NCI-H1694 treated with DMSO at 0.1 percent for 48 hours (cell line): ENCODE data around the gene WDR70.
A peak's percentile ranks its signal among the peaks of the same experiment; 100 is the strongest.
"Not testable (repeated sequence)": the region's sequence is repeated elsewhere in the genome, so short reads cannot be mapped to it uniquely, and the experiment has no call there.

Experiments
- DNase-seq: peaks from one replicate; lab custom pipeline; 2025; lab: John Stamatoyannopoulos, UW

Gene WDR70

DNA sequence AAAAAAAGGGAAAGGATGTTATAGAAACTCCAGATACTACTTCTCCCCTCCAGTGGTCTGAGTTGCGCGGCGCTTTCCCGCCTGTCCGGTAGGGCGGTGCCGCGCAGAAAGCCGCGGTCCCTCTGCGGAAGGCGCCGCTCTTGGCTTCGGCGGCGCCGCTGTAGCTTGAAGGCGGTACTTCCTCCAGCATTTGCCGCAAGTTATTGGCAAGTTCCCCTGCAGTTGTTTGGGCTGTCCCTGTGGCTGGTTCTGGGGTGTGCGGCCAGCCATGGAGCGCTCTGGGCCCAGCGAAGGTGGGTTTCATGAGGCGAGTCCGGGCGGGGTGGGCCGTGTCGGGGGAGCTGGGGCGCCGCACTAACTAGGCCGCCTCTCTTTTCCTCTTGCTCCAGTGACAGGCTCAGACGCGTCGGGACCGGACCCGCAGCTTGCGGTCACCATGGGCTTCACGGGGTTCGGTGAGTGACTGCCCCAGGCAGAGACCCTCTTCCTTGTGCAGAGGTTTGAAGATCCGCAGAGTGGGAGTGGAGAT, at the start of gene WDR70:
Gene WDR70, plus strand, starts transcription at position 219 of the 529 bp plus-strand sequence. Its CDS starts 50 bp downstream, at position 269.
- peak; percentile 89 for DNase-seq

DNA sequence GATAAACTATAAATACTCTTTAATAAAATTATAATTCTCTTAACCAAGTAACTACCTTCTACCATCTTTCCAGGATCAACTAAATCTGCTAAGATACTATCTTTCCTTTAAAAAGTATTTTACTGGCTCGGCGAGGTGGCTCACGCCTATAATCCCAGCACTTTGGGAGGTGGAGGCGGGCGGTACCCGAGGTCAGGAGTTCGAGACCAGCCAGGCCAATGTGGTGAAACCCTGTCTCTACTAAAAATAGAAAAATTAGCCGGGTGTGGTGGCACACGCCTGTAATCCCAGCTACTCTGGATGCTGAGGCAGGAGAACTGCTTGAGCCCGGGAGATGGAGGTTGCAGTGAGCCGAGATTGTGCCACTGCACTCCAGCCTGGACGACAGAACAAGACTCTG, 44.4 kb upstream of the WDR70 start:
- not testable (repeated sequence) for DNase-seq

DNA sequence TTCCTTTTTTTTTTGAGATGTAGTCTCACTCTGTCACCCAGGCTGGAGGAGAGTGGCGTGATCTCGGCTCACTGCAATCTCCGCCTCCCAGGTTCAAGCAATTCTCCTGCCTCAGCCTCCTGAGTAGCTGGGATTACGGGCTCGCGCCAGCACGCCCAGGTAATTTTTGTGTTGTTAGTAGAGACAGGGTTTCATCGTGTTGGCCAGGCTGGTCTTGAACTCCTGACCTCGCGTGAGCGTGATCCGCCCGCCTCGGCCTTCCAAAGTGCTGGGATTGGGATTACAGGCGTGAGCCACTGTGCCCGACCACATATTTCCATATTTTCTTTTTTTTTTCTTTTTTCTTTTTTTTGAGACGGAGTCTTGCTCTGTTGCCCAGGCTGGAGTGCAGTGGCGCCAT, 36.4 kb upstream of the WDR70 start:
- DNase-seq, result not testable (repeated sequence)

- DNase-seq, result no peak
Measured at GRCh38 chr5:37355161-37355560, 24.0 kb upstream of the WDR70 start.

DNA sequence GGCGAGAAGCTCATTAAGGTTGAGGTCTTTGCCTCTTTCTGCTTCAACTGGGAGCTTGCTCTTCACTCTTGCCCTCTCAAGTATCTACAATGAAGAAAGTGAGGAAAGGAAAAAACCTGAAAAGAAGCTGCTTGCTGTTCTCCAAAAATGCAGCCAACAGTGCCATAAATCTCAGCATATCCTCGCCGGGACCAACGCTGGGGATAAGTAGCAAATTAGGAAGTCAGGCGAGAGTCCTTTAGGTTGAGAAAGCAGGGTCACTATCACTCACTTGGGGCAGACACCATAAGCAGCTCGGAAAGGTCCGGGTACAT, 8.6 kb upstream of the WDR70 start:
- DNase-seq, result no peak

DNA sequence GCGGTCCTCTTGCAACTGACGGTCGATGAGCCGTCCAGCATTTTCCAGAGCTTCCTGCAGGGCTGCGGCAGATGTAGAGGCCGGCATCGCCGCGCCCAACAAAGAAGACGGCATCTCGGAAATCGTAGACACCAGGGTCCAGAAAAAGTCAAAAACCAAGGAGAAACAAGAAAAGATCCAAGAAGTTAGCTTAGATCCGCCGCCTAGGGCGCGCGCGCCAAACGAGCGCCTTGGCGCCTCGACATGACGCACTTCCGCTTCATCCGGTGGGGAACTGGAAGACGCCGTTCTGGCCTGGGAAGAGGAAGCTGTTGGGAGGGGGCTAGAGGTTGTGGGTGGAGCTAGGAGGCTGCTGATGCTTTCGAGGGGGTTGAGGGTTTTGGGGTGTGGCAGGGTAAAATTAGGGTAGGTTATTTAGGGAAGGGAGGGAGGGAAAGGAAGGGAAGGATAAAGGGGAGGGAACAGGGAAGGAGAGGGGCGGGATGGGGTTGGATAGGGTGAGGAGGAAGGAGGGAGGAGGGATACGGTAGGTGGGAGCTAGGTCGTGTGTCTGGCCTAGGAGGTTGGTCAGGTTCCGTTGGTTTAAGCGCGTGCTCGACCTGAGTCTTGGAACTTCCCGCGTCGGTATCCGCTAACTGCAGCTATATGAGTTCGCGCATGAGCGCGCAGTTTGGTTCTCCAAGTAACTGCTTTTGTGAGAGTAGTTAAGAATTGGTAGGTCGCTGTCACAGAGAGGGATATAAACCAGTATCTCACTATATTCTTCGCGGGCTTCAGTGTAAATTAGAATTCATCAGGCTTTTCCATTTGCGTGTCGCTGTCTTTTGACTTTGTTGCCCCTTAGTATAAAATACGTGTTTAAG, 8.0 kb upstream of the WDR70 start, which contains the start of gene NUP155:
Gene NUP155, minus strand, starts transcription at position 243 of the 863 bp plus-strand sequence. Its CDS starts 129 bp downstream, at position 114.
- DNase-seq, result peak; percentile 97

- no peak for DNase-seq
Measured at GRCh38 chr5:37375091-37375490, 4.0 kb upstream of the WDR70 start.

DNA sequence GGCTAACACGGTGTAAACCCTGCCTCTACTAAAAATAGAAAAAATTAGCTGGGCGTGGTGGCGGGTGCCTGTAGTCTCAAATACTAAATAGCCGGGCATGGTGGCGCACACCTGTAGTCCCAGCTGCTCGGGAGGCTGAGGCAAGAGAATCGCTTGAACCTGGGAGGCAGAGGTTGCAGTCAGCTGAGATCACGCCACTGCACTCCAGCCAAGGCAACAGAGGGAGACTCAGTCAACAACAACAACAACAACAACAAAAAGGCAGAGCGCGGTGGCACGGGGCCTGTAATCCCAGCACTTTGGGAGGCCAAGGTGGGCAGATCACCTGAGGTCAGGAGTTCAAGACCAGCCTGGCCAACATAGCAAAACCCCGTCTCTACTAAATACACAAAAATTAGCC, 1.1 kb upstream of the WDR70 start:
- DNase-seq, result not testable (repeated sequence)

DNA sequence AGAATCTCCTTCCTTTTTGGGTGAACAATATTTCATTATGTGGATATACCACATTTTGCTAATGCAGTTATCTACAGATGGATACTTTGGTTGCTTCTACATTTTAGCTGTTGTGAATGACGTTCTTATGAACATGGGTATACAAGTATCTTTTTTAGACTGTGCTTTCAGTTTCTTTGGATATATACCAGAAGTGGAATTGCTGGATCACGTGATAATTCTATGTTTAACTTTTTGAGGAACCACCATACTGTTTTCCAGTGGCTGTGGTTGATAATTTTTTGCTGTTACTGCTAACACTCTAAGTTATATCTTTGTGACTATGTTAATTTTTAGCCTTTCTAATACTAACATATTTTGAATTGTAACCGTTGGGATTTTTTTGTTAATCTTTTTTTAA, 12.5 kb downstream of the WDR70 start:
- DNase-seq, result no peak

DNA sequence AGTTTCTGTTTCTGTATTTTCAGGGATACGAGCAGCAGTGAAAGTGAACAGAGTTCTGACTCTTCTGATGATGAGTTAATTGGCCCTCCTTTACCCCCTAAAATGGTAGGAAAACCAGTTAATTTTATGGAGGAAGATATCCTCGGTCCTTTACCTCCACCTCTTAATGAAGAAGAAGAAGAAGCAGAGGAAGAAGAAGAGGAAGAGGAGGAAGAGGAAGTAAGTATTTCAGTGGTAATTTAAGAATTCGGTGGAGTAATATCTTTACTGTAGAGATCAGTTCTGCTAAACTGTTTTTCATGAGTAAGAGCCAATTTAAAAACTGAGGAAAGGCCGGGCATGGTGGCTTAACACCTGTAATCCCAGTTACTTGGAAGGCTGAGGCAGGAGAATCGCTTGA, 17.2 kb downstream of the WDR70 start:
- no peak for DNase-seq

DNA sequence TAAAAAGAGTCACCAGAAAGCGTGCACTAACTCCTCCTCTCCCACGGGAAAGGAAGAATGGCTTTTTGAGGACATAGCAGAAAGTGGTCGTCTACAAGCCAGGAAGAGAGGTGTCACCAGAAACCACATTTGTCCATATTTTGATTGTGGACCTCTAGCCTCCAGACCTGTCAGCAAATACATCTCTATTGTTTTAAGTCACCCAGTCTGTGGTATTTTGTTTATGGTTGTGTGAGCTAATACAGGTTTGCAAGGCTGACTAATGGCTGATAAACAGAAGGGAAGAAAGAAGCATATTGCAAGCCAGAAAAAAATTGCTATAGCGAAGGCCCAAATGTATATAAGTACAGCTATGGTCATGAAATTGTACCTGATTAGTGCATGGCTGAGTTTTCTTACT, 21.4 kb downstream of the WDR70 start:
- no peak for DNase-seq

- DNase-seq, result no peak
Measured at GRCh38 chr5:37412515-37412914, 33.4 kb downstream of the WDR70 start.

- not testable (repeated sequence) for DNase-seq
Measured at GRCh38 chr5:37415456-37415855, 36.3 kb downstream of the WDR70 start.

DNA sequence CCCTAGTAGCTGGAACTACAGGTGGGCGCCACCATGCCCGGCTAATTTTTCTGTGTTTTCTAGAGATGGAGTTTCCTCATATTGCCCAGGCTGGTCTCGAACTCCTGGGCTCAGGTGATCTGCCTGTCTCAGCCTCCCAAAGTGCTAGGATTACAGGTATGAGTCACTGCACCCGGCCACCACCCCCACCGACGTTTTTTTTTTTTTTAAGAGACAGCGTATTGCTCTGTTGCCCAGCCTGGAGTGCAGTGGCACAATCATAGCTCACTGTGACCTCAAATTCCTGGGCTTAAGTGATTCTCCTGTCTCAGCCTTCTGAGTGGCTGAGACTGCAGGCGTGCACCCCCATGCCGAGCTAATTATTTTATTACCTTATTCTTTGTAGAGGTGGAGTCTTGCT, 38.2 kb downstream of the WDR70 start:
- DNase-seq, result no peak

DNA sequence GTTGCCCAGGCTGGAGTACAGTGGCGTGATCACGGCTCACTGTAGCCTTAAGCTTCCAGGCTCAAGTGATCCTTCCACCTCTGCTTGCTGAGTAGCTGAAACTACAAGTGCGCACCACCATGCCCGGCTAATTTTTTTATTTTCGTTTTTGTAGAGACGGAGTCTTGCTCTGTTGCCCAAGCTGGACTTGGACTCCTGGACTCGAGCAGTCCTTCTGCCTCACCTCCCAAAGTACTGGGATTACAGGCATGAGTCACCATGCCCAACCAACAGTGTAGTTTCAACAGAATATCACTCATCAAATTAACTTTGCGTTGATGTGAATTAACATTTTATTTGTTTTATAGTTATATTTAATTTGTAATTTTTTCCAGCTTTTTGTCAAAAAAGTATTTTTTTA, 45.3 kb downstream of the WDR70 start:
- no peak for DNase-seq

DNA sequence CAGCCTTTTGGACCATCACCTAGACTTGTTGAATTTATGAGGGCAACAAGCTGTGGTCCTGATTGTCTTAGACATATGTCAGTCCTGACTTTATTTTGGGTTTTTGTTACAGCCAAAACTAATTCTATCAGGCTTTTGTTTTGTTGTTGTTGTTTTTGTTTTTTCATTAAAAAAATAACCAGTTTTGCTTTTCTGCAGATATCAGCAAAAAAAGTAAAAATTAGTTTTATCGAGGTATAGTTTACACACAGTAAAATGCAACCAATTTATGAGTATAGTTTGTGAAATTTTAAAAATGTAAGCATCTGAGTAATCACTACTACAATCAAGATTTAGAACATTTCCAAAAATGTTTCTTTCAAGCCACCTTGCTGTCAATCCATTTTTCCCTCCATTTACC, 48.9 kb downstream of the WDR70 start:
- DNase-seq, result no peak

- DNase-seq, result no peak
Measured at GRCh38 chr5:37435261-37435660, 56.1 kb downstream of the WDR70 start.

DNA sequence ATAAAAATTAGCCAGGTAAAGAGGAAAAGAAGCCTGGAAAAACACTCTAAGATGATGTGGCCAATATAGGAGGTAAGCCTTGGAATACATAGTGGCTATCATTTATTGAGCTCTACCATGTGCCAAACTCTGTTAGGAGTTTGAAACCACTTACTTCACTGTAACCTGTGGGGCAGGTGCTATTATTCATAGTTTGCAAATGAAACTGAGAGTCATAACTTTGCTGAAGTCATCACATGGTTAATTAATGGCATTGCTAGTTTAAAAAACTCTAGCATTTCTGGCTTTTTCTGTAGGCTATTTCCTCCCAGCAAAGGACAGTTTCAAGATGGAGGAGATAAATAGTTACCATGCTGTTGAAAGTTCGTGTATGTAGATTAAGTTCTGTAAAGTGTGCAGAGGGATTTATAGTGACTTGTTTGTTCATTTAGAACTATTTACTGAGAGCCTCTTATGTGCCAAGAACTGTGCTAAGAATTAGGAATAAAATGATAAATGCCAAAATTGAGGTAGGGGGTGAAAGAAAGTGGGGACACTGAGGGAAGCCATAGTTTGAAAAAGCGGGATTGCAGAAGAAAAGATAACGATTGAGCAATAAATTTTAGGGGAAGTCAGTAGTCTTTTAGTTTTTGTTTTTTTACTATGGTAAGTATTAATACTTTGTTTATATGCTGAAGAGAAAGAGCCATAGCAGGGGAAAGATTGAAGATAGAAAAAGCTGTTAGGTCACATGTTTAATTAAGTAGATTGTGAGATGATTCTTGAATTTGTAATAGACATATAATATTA, 57.2 kb downstream of the WDR70 start:
- DNase-seq, result no peak

DNA sequence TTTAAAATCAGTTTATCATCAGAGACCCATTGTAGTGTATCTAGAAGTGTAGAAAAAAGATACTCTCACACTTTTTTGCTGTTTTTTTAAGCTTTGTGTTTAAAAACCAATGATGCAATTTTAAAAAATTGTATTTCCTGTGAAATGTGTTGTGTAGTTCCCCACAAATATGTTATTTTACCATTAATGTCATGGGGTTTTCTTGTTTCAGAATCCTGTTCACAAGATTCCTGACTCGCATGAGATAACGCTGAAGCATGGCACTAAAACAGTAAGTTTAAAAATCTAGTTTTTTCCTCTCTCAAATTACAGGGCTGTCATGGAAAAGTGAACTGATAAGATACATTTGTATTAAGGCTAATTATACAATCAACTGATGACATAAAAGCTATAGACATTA, 58.6 kb downstream of the WDR70 start:
- DNase-seq, result no peak

DNA sequence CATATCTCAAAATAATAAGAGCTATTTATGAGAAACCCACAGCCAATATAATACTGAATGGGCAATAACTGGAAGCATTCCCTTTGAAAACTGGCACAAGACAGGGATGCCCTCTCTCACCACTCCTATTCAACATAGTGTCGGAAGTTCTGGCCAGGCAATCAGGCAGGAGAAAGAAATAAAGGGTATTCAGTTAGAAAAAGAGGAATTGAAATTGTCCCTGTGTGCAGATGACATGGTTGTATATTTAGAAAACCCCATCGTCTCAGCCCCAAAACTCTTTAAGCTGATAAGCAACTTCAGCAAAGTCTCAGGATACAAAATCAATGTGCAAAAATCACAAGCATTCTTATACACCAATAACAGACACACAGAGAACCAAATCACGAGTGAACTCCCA, 66.7 kb downstream of the WDR70 start:
- not testable (repeated sequence) for DNase-seq

- DNase-seq, result no peak
Measured at GRCh38 chr5:37448941-37449340, 69.8 kb downstream of the WDR70 start.

GRCh38 chr5:37451991-37452390, 72.9 kb downstream of the WDR70 start:
- DNase-seq, result not testable (repeated sequence)

- not testable (repeated sequence) for DNase-seq
Measured at GRCh38 chr5:37453252-37453651, 74.1 kb downstream of the WDR70 start.
